Measurements from ENCODE around the gene IGFL2.
A peak's percentile ranks its signal among the peaks of the same experiment; 100 is the strongest.
"Not testable (repeated sequence)": the region's sequence is repeated elsewhere in the genome, so short reads cannot be mapped to it uniquely, and the experiment has no call there.

IGFL2 gene

DNA sequence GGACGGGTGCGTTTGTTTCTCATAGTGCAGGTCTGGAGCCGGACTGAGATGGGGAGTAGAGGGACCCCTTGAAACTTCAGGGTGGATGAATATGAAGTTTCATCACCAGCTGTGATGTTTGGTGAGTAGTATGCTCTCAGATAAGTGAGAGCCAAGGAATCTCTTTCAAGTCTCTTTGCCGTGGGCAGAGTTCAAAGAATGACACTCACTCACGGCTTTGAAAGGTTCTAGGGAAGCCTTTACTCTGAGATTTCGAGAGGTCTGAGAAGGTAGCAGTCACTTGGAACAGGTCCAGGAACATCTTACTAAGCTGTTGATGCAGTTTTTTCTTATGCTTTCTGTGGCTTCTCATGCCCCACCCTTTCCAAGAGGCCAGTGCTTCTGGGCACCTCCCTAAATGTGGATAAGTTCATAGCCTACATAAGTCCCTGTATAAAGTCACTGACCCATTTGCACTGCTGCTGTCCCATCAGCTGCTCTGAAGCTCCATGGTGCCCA is at the start of gene IGFL2:
IGFL2 (plus strand) TSS at position 448 of the 498 bp plus-strand sequence; CDS start at position 489, 41 bp downstream.
- no peak for DNase-seq

DNA sequence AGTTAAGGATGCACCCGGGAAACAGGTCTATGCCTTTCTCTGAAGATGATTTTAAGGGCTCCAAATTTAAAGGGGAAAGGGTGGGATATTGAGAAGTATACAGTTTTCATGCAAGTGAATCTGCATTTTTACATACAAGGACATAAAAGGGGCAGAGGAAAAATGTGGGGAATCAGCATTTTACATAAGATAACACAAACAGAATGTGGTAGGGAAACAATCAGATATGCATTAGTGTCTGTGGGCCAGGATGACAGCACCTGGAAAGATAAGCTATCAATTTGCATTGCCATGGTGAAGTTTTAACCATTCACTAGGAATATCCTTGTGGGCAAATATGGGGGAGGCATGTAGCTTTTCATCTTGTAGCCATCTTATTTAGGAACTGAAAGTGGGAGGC is 47.7 kb upstream of the IGFL2 start:
- DNase-seq, result no peak

DNA sequence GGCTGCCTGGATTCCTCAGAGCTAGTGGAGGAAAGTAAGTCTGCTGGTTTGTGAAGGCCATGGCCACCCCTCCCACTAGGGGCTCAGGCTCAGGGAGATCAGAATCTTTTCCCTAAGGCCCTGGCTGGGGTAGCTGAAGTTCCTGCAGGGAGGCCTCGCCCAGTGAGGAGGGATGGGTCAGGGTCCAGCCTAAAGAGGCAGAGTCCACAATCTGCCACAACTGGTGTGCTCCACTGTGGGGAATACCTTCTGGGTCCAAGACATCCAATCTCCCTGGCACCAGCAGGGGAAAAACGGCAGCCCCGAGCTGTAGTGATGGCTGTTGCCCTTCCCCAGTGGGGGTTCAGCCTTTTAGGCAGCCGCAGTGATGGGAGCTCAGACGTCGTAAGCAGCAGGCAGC is 46.7 kb upstream of the IGFL2 start:
- no peak for DNase-seq

DNA sequence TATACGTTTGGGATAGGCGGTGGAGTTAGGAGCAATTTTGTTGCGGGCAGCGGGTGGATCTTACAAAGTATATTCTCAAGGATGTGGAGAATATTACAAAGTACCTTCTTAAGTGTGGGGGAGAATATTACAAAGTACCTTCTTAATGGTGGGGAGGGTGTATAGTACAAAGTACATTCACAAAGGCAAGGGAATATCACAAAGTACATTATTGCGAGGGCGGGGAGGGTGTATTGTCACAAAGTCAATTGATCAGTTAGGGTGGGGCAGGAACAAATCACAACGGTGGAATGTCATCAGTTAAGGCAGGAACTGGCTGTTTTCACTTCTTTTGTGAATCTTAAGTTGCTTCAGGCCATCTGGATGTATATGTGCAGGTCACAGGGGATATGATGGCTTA is 45.7 kb upstream of the IGFL2 start:
- not testable (repeated sequence) for DNase-seq

DNA sequence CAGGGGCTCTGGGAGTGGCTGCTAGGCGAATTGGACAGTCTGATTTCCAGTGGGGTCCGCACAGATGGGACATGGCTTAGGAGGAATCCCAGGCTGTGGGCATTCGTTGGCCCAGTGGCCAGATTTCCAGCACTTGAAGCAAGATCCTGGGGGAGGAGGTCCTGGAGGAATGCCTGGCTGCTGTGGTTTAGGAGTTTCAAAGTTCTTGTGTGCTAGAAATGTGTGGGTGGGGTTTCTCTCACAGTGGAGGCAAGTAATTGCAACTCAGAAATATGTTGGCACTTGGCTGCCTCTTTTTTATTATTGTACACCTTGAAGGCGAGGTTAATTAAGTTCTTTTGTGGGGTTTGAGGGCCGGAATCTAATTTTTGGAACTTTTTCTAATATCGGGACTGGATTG is 40.7 kb upstream of the IGFL2 start:
- DNase-seq, result no peak

DNA sequence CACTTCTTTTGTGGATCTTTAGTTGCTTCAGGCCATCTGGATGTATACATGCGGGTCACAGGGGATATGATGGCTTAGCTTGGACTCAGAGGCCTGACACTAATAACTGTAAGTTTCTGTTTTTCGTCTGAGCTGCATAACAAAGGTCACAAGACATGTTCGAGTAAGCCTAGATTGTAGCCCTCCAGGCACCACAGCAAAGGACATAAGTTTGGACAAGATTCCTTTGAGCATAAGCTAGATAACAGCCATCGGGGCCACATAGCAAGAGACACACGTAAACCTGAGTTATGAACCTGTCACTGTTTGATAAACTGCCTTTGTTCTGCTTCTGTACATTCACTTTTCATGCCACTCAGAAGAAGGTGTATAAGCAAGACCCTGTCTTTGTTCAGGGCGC is 38.2 kb upstream of the IGFL2 start:
- DNase-seq, result no peak

DNA sequence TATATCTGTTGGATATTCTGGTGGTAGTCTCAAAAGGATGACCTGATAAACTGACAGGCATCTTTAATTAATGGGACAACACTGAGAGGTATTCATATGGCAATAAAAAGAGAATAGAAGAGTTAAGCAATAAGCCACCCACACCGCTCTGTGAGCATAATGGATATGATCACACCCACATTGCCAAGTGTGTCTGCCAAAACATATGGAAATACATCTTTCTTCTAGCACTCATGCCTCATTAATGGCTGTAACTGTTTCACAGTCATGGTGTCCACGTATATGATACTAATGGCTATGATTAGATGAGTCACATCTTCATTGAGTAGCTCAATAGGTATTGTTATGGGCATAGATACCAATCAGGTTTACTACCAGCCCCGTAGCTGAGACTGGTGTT is 36.7 kb upstream of the IGFL2 start:
- no peak for DNase-seq

DNA sequence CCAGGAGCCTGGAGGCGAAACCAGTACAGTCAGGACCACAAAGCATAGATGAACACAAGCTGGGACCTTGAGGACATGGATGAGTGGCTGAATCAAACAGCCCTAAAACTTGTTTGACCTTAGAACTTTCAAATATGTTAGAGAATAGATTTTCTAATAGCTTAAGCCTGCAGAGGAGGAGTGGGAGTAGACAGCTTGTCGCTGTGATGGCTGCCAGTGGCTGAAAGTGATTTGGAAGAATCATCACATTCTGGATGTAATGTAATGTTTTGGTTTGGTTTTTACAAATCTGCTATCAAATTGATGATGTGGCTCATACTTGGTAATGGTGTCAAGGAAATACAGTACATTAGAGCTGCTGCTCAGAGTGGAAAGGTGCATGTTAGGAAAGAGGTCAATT is 35.5 kb upstream of the IGFL2 start:
- DNase-seq, result no peak

DNA sequence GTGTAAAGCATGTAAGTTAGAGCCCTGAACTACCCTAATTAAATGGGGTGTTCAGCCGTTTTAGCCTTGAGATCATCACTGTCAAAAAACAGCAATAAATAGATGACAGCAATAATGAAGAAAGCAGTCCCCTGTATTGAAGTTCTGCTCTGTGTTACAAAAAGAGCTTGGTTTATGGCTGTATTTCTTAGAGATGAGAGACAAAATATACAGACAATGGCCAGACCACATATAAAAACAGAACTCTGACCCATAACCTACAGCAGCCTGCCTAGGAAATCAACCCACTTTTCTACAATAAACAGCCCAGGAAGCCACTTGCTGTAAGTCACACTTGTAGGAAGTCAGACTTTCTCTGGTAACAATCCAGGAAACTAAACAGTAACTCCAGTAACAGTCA is 34.3 kb upstream of the IGFL2 start:
- no peak for DNase-seq

DNA sequence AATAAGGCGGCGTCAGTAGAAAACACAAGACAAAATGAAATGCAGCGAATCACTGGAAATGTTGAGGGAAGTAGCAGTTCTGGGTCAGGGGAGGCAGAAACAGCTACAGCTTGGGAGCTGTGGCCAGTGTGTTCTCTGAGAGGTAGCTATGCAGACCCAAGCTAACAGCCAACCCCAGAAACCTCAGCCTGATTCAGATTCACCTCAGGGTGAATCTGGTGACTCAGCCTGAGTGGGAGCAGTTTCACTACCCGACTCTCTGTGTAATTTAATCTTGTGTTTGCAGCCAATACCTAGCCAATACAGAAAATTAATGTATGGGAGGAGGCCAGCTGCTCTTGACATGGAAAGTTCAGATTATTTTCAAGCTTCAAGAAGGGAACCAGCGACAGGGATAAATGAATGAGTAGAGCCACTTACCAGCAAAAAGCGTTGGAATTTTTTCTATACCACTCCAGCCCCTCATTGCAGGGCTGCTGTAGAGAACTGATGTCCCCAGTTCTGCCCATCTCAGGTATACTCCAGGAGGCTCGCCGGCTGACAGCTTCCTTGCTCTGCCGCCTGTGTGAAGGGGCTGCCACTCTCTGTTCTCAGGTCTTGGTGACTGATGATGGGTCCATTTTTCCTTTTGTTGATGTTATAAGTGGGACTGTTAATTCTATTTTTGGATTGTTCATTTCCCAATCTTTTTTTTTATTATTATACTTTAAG is 32.5 kb upstream of the IGFL2 start:
- peak in 1 of 2 donors; percentile 4 for DNase-seq

DNA sequence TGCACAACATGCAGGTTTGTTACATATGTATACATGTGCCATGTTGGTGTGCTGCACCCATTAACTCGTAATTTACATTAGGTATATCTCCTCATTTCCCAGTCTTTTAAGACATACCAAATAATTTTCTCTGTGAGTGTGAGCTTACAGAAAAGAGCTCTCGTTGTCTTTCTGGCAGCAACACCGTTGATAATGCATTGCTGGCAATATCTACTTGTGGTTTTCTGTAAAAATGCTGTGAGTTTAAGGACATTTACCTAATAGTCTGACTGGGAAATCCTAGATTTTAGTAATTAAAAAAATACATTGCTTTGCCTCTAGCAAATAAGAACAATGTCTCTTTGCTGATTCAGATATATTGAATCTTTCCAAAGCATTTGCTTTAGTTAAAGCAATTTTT is 31.9 kb upstream of the IGFL2 start:
- no peak for DNase-seq

DNA sequence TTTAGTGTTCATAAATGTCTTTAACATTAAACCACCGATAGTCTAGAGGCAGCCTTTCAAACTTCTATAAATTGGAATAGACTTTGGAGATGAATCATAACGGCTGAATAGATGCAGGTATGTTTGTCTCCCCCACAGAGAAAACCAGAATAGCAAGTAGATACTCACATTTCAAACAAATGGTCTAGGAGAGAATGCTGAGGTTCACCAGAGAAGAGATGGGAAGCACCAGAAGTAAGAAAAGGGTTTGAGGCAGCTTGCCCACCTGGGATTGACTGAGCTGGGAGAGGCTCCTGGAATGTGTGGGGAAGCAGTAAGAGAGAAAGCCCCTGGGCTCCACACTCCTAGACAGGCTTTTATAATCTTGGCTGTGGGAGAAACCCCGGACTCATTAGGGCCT is 29.9 kb upstream of the IGFL2 start:
- no peak for DNase-seq

DNA sequence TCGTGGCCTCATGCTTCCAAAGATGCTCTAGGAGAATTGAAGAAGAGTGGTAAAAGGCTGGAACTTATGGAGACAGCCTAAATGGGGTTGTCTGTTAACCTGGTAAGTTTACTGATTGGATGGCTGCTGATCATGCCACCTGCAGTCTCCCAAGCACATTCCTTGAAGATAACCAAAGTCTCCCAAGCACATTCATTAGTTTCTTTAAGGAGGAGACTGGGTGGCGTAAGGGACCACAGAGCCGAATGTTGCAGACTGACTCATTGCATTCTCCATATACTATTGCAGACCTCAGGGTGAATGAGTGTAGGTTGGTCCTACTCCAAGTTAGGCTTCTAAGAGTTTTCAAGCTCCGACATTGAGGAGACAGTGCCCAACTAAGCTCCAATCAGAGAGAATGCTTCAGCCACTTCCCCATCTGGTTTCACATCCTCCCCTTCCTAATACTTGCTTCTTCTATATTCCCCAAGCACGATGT is 23.4 kb upstream of the IGFL2 start, which contains the start of gene IGFL3:
IGFL3 (minus strand) TSS at position 51 of the 478 bp plus-strand sequence; CDS start at position 12, 39 bp downstream.
- DNase-seq, result no peak

DNA sequence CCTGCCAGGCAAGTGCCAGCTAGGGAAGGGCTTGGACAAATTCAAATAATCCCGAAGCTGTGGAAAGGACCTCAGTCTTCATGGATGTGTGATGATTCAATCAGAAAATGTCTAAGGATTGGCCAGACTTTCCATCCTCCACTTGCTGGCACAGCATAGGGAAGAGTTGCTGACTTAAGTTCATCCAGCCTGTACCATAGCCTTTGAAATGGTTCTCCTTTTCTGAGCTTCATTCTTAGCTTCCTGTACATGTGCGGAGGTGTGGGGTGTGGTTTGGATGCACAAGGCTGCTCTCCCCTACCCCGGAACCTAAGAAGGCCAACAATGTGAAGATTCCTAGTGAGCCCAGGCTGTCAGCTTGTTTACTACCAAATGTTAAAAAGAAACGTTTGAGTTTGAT is 22.6 kb upstream of the IGFL2 start:
- DNase-seq, result no peak

DNA sequence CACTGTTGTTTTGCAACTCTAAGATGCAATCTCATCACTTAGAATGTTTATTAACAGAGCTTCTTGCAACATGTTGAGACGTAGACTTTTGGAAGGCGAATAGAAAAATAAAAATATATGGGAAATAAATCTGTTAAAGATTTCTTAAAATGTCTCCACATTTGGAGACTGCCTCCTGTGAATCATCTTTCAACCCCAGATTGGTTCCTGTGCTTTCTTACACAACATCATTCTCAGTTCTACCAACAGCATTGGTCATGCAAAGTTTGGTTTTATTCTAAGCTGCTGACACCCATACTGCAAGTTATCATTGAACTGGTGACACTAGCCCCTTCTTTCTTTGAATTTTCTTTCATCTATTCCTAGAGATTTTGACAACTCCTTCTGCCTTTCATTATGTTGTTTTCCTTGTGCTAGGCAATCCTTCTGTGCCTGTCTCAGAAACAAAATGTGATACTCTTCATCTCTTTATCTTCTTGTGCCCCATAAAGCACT is 21.9 kb upstream of the IGFL2 start:
- DNase-seq, result no peak

DNA sequence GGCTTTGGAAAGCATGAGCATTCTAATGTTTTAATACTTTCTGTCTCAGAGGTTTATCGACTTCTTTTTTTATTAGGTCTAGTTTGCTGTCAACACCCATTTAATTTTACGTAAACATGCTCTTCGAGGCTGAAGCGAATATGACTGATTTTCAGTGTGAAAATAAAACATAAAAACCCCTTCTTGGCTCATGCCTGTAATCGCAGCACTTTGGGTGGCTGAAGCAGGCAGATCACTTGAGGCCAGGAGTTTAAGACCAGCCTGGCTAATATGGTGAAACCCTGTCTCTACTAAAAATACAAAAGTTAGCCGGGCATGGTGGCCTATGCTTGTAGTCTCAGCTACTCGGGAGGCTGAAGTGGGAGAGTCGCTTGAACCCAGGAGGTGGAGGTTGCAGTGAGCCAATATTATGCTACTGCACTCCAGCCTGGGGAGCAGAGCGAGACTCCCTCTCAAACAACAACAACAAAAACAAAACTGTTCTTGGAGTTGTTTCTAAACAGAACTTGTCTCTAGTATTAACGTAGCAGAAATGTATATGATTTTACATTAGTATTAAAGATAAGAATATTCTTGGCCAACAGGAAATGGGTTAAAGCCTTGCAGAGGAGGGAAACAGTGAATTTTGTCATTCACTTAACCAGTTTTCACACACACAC is 16.4 kb upstream of the IGFL2 start:
- no peak for DNase-seq

DNA sequence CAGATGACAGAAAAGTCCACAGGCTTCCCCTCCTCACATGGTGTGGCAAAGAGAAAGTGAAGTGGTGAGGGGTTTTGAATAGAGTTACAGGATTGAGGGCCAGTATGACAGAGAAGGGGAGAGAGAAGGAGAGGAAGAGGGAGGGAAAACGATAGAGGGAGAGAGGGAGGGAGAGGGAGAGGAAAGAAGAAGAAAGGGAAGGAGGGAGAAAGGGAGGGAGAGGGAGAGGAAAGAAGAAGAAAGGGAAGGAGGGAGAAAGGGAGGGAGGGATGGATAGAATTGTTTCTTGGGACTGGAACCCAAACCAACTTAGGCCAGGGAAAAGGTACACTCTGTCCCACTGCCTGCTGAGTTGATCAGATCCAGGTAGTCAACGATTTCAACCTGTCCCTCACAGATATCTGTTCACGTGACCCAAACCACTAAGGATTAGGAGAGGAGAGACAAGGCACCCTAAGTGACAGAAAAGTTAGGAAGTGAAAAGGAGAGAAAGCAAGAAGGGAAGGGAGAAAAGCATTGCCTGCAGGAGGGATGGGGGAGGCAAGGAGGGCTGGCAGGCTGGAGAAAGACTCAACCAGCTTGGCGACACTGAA is 15.4 kb upstream of the IGFL2 start:
- no peak for DNase-seq

DNA sequence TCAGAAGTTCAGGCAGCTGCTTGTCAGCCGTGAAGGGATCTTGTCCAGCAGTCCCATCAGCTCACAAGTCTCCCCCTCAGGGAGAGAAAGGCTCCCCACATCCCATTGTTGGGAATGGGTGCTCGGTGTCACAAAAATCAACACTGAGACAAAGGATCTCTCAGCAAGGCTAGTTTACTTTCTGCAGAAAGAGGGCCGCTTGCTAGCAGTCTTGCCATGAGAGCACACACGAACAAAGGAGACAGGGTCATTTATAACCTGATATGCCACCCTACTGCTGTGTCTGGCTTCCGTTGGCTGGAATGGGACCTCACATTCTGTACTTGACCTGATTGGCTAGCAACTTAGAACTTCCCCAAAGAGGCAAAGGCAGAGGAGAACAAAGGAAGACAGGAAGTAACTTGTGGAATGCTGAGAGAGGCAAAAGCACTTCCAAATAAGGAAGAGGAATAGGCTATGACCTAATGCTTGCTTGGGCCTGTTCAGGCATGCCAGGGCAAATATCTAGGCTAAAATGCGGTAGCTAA is 14.9 kb upstream of the IGFL2 start:
- DNase-seq, result no peak

DNA sequence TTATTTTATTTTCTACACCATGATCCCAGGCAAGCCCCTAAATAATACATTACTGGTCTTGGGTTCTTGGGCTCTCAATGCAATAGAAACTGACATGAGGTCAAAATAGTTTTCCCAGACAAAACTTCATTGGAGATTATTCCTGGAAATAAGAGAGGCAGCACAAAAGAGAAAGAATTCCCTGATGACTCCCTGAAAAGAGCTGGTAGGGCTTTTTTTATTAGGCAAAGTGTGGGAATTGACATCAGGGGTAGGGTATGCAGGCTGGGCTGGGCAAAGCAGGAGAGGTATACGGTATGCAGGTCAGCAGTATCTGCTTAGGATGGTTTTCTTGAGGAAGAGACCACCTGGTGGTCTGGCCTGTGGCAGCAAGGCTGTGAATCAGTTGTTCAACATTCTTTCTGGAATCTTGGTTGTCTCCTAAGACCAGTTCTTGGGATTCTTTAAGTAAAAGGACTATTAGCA is 14.2 kb upstream of the IGFL2 start:
- no peak for DNase-seq

DNA sequence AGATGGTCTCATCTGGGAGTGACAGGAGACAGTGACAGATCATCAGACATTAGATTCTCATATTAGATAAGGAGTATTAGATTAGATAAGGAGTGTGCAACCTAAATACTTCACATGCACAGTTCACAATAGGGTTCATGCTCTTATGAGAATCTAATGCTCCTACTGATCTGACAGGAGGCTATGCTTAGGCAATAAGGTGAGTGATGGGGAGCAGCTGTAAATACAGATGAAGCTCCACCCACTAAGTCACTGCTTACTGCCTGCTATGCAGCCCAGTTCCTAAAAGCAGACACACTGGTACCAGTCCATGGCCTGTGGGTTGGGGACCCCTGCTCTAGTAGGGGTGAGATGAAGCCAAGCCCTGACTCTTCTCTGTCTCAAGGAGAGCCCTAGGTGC is 13.5 kb upstream of the IGFL2 start:
- no peak for DNase-seq

DNA sequence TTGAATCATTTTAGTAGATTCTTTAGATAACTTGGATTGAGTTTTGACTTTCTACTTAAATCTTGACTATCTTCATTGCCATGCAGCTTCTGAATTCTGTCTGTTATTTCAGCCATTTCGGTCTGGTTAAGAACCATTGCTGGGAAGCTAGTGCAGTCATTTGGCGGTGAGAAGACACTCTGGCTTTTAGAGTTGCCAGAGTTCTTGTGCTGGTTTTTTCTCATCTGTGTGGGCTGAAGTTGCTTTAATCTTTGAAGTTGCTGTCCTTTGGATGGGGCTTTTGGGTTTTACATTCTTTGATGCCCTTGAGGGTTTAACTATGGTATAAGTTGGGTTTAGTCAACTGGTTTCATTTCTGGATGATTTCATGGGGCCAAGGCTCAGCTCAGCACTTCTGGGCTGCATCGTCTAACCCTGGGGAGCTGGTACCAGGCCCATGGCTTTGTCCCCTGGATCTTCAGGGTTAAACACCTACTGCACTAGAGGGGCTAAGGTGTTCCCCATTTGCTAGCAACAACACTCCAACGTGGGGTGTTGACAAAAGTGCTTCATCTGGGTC is 10.0 kb upstream of the IGFL2 start:
- DNase-seq, result no peak

DNA sequence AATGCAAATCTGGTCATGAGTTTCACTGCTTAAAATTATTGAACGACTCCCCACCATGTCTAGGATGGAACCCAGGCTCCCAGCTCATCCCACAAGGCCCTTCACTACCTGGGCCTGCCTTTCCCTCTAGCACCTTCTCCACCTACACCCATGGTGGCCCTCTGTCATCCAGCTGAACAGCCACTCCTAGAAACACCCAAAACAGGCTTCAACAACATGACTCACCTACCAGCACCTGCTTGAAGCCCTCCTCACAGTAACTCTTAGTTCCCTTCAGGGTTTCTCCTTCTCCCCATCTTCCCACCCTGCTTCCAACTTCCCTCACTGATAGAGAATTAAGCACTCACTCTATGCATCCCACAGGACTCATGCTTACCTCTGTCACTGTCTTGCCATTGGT is 6.6 kb upstream of the IGFL2 start:
- DNase-seq, result no peak

DNA sequence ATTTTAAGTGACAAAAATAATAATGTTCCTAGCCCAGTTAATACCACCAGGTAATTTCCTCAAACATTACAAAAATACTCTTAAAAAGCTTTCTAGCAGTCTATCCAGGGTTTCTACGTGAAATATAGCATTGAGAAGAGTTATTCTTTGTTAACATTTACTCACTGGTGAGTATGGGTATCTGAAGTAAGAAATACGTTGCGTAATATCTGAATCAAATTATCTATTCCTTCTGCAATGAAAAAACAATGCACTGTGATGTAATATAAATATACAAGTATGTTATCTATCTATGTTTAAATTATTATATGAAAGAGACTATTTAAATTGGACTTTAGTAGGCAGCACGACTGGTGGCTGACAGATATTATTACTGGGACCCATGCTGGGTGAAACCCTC is 5.7 kb upstream of the IGFL2 start:
- DNase-seq, result no peak
